DMS 273 (cell line): ENCODE measurements around the gene MTAP.
A peak's percentile ranks its signal among the peaks of the same experiment; 100 is the strongest.

Experiments used
- DNase-seq: peaks from one replicate; lab custom pipeline; 2025; ENCODE audit not compliant: unreplicated experiment; lab: John Stamatoyannopoulos, UW

Gene MTAP

GRCh38 chr9:21841133-21841532, 38.7 kb downstream of the MTAP start:
- DNase-seq, result no peak

GRCh38 chr9:21848615-21849014, 46.2 kb downstream of the MTAP start:
- no peak for DNase-seq

GRCh38 chr9:21852754-21853153, 50.3 kb downstream of the MTAP start:
- no peak for DNase-seq

GRCh38 chr9:21853414-21853813, 51.0 kb downstream of the MTAP start:
- no peak for DNase-seq

GRCh38 chr9:21854119-21854518, 51.7 kb downstream of the MTAP start:
- no peak for DNase-seq

- peak; percentile 7 for DNase-seq
Observed at GRCh38 chr9:21854594-21854993, 52.2 kb downstream of the MTAP start.

- no peak for DNase-seq
Observed at GRCh38 chr9:21856301-21857094, 54.1 kb downstream of the MTAP start.

GRCh38 chr9:21862871-21863270, 60.4 kb downstream of the MTAP start:
- no peak for DNase-seq

GRCh38 chr9:21864505-21864904, 62.1 kb downstream of the MTAP start:
- DNase-seq, result no peak

- no peak for DNase-seq
Observed at GRCh38 chr9:21866302-21866701, 63.9 kb downstream of the MTAP start.

- no peak for DNase-seq
Observed at GRCh38 chr9:21871256-21871975, 69.0 kb downstream of the MTAP start.

- no peak for DNase-seq
Observed at GRCh38 chr9:21872696-21873095, 70.3 kb downstream of the MTAP start.

GRCh38 chr9:21873540-21874221, 71.2 kb downstream of the MTAP start:
- no peak for DNase-seq

GRCh38 chr9:21875893-21876292, 73.5 kb downstream of the MTAP start:
- no peak for DNase-seq

- DNase-seq, result peak; percentile 13
Observed at GRCh38 chr9:21883642-21884041, 81.2 kb downstream of the MTAP start.

- DNase-seq, result no peak
Observed at GRCh38 chr9:21889673-21890072, 87.2 kb downstream of the MTAP start.

GRCh38 chr9:21890696-21891095, 88.3 kb downstream of the MTAP start:
- no peak for DNase-seq

GRCh38 chr9:21901546-21901945, 99.1 kb downstream of the MTAP start:
- no peak for DNase-seq

- DNase-seq, result peak; percentile 4
Observed at GRCh38 chr9:21902136-21902535, 99.7 kb downstream of the MTAP start.

GRCh38 chr9:21903380-21903965, 101.0 kb downstream of the MTAP start:
- peak; percentile 5 for DNase-seq

GRCh38 chr9:21904371-21904770, 101.9 kb downstream of the MTAP start:
- no peak for DNase-seq

GRCh38 chr9:21904776-21905175, 102.3 kb downstream of the MTAP start:
- peak; percentile 11 for DNase-seq
